ENCODE measurements around the gene GPC5. TPM values are rescaled to one million over a fixed set of nuclear protein-coding genes. Genes with fewer than 3 reads are reported as not detected.

Gene GPC5
- total and polyA plus RNA-seq, 2 donors (not counting 3 experiments of a cell fraction or from before 2014, with no cell fraction given), result 0.59 to 0.97 TPM

- dilution Hi-C loops (cut with MboI; ENCODE audit: extremely low pct_ligation_motif_present, low sequenced_read_pairs), result no loop called here
- H3K36me3 ChIP-seq (ENCODE audit: control insufficient read depth in 2 of 2, extremely low read depth in 1 of 2, insufficient read depth in 2 of 2, low read length in 2 of 2), result no peaks in the 10 kb centered on the region
These were observed 188.2 kb downstream of the GPC5 start for GRCh38 chr13:91586609-91587008.

More at GRCh38 chr13:91586609-91587008, 188.2 kb downstream of the GPC5 start:
- no TSS peak for BruUV-seq (replicated peaks)
- no peaks in the 10 kb centered on the region for H3K79me2 ChIP-seq (ENCODE audit: control insufficient read depth, insufficient read depth, low read length)
- no peak overlapping the region for H2AFZ ChIP-seq (ENCODE audit: low read depth, low read length)
- FAIRE-seq, result no peak
- no peak overlapping the region for H3K9ac ChIP-seq (replicated peaks; ENCODE audit: extremely low read depth, insufficient read depth, low read length)
- H3K9me1 ChIP-seq (replicated peaks; ENCODE audit: control insufficient read depth, extremely low read depth, insufficient read depth, low read length), result no peaks in the 10 kb centered on the region
- H3K27me3 ChIP-seq (ENCODE audit: control insufficient read depth in 2 of 2, insufficient read depth in 2 of 2, low read length in 2 of 2), result no peaks in the 10 kb centered on the region
- TF ChIP-seq FOS (IDR thresholded peaks at IDR 0.05; ENCODE audit: borderline replicate concordance, insufficient read depth, low read length) (no peak), EZH2 (IDR thresholded peaks at IDR 0.05; ENCODE audit: borderline replicate concordance, low read depth, low read length, severe bottlenecking) (no peak), JUN (IDR thresholded peaks at IDR 0.05; ENCODE audit: borderline replicate concordance, insufficient read depth, insufficient read length, low read depth) (no peak), MYC (IDR thresholded peaks at IDR 0.05; ENCODE audit: low read depth, low read length) (no peak), POLR2AphosphoS5 (IDR thresholded peaks at IDR 0.05; ENCODE audit: insufficient read depth, low read depth, low read length) (no peak), MAX (IDR thresholded peaks at IDR 0.05; ENCODE audit: insufficient read depth, insufficient read length) (no peak), GATA2 (IDR thresholded peaks at IDR 0.05; ENCODE audit: insufficient read depth, insufficient read length, low read depth, low read length) (no peak), POLR2A (IDR thresholded peaks at IDR 0.05; ENCODE audit: low read depth, low read length) (no peak)
- TF ChIP-seq, protein P1, sequence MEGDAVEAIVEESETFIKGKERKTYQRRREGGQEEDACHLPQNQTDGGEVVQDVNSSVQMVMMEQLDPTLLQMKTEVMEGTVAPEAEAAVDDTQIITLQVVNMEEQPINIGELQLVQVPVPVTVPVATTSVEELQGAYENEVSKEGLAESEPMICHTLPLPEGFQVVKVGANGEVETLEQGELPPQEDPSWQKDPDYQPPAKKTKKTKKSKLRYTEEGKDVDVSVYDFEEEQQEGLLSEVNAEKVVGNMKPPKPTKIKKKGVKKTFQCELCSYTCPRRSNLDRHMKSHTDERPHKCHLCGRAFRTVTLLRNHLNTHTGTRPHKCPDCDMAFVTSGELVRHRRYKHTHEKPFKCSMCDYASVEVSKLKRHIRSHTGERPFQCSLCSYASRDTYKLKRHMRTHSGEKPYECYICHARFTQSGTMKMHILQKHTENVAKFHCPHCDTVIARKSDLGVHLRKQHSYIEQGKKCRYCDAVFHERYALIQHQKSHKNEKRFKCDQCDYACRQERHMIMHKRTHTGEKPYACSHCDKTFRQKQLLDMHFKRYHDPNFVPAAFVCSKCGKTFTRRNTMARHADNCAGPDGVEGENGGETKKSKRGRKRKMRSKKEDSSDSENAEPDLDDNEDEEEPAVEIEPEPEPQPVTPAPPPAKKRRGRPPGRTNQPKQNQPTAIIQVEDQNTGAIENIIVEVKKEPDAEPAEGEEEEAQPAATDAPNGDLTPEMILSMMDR (IDR thresholded peaks at IDR 0.05; ENCODE audit: extremely low read depth in 1 of 2, insufficient read depth in 1 of 2, low read depth in 1 of 2, low read length in 2 of 2), result no peak
- intact Hi-C loops (cut with micrococcal nuclease), result no loop called here
- H3K9me3 ChIP-seq (replicated peaks; ENCODE audit: control insufficient read depth, insufficient read depth, low read length), result no peaks in the 10 kb centered on the region
- POLR2A ChIA-PET, result no interaction called here
- DNase-seq (ENCODE audit: low read depth, low spot score), result no peak
- H3K4me3 ChIP-seq (replicated peaks in 1 of 3; ENCODE audit: insufficient read depth in 1 of 3, low read depth in 1 of 3, low read length in 3 of 3), result no peak overlapping the region
- no peak overlapping the region for H3K27ac ChIP-seq (ENCODE audit: insufficient read depth, low read depth, low read length)
- CTCF ChIA-PET, result no interaction called here
- no peak overlapping the region for H3K4me2 ChIP-seq (ENCODE audit: insufficient read depth, low read length)
- H4K20me1 ChIP-seq (replicated peaks; ENCODE audit: control insufficient read depth, extremely low read depth, insufficient read depth, low read length), result no peaks in the 10 kb centered on the region
- H3K4me1 ChIP-seq (ENCODE audit: control insufficient read depth, extremely low read depth, insufficient read depth, low read length), result no peaks in the 10 kb centered on the region

Data from endothelial cell of umbilical vein (primary cell).